Common myeloid progenitor, CD34-positive (primary cell): Measurements from ENCODE around the gene ZSWIM2.

Experiments used
- CTCF ChIA-PET: fragments of 350-600 bp; sonication (Branson Sonifier 250); formaldehyde crosslinking; loops from one replicate; lab custom pipeline; 2021; ENCODE audit warnings: antibody characterized with exemption; lab: Charles Lee
- POLR2A ChIA-PET: fragments of 350-600 bp; sonication (Branson Sonifier 250); formaldehyde crosslinking; loops from one replicate; lab custom pipeline; 2021; ENCODE audit warnings: antibody characterized with exemption; lab: Charles Lee
- DNase-seq, 3 donors: peaks; one replicate each; pipeline versions ENCODE4 v3.0.0 to v3.0.0-alpha.2; 2013
- H3K27ac ChIP-seq, 2 experiments: 1 replicate in 1 of 2; 2 replicates in 1 of 2; pipeline ENCODE4 v1.7.0; 2013; ENCODE audit warnings: inconsistent platforms in 2 of 2, low read length in 2 of 2, mild to moderate bottlenecking in 2 of 2, low read depth in 1 of 2, moderate library complexity in 1 of 2; ENCODE audit not compliant: severe bottlenecking in 2 of 2, insufficient read depth in 1 of 2, poor library complexity in 1 of 2
- H3K27me3 ChIP-seq, 5 experiments: replicated peaks in 2 of 5; 1 replicate in 3 of 5; 2 replicates in 2 of 5; pipeline versions ENCODE4 v1.6.1 to v1.7.0; 2013; ENCODE audit warnings: low read length in 4 of 5, mild to moderate bottlenecking in 2 of 5, moderate library complexity in 2 of 5, inconsistent platforms in 1 of 5; ENCODE audit not compliant: insufficient read depth in 5 of 5, control insufficient read depth in 4 of 5
- H3K36me3 ChIP-seq, 4 experiments: 1 replicate in 2 of 4; 2 replicates in 2 of 4; pipeline versions ENCODE4 v1.6.1 to v1.7.0; 2013; ENCODE audit warnings: low read length in 3 of 4, control low read depth in 1 of 4, mild to moderate bottlenecking in 1 of 4; ENCODE audit not compliant: control insufficient read depth in 4 of 4, insufficient read depth in 4 of 4
- H3K4me1 ChIP-seq, 4 experiments: 1 replicate in 3 of 4; 2 replicates in 1 of 4; pipeline versions ENCODE4 v1.6.1 to v1.7.1; 2013; ENCODE audit warnings: low read length in 3 of 4, mild to moderate bottlenecking in 3 of 4, control low read depth in 1 of 4, inconsistent platforms in 1 of 4, moderate library complexity in 1 of 4; ENCODE audit not compliant: control insufficient read depth in 4 of 4, insufficient read depth in 4 of 4; ENCODE audit errors: control extremely low read depth in 1 of 4
- H3K4me3 ChIP-seq, 7 experiments: 1 replicate in 4 of 7; 2 replicates in 3 of 7; pipeline versions ENCODE4 v1.5.1 to v1.7.0; 2013; ENCODE audit warnings: mild to moderate bottlenecking in 7 of 7, low read length in 6 of 7, moderate library complexity in 6 of 7, inconsistent platforms in 2 of 7, low read depth in 2 of 7, control low read depth in 1 of 7; ENCODE audit not compliant: insufficient read depth in 4 of 7, control insufficient read depth in 1 of 7; ENCODE audit errors: extremely low read depth in 1 of 7
- H3K9me3 ChIP-seq, 5 experiments: 1 replicate in 4 of 5; 2 replicates in 1 of 5; pipeline versions ENCODE4 v1.6.1 to v1.7.1; 2013; ENCODE audit warnings: low read length in 4 of 5, mild to moderate bottlenecking in 2 of 5, inconsistent platforms in 1 of 5, low read depth in 1 of 5, moderate library complexity in 1 of 5; ENCODE audit not compliant: control insufficient read depth in 4 of 5, insufficient read depth in 2 of 5; ENCODE audit errors: control extremely low read depth in 1 of 5
- WGBS: methylation state at CpG from one replicate; pipeline ENCODE4 v1.1.5; 2013; ENCODE audit not compliant: insufficient coverage; 5-methylcytosine and 5-hydroxymethylcytosine counted together

Gene ZSWIM2

DNA sequence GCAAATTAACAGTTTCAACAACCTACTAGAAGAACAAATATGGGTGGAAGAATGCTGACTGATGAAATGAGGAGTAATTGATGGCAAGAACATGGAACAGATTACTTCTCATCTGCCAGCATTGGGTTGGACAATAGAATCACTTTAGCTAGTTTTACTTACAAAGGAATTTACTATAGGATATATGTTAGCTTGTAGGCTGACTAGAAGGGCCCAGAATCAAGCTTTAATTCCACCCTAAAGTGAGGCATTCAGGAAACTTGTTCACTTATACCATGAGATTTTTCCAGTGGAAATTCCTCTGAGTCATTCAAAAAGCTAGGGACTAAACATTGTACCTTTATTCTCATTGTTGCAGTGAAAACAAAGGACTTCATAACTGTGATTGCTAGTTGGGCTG is 5.0 kb upstream of the ZSWIM2 start:
- H3K4me3 ChIP-seq = no peak overlapping the region
- DNase-seq = no peak
- ChIA-PET CTCF (interaction anchor here (1.7 kb wide), 1 partner anchor 9 kb away, joined by 5 read pairs; no protein-coding TSS in a partner anchor), POLR2A (no interaction called here)
- H3K9me3 ChIP-seq = peaks cover 0 to 6% (median 0%) of the 10 kb centered on the region in 5 experiments
- no peaks in the 10 kb centered on the region for H3K36me3 ChIP-seq
- no peak overlapping the region for H3K27ac ChIP-seq
- H3K27me3 ChIP-seq = no peaks in the 10 kb centered on the region
- H3K4me1 ChIP-seq = peaks cover 2 to 8% (median 4%) of the 10 kb centered on the region in 4 experiments

DNA sequence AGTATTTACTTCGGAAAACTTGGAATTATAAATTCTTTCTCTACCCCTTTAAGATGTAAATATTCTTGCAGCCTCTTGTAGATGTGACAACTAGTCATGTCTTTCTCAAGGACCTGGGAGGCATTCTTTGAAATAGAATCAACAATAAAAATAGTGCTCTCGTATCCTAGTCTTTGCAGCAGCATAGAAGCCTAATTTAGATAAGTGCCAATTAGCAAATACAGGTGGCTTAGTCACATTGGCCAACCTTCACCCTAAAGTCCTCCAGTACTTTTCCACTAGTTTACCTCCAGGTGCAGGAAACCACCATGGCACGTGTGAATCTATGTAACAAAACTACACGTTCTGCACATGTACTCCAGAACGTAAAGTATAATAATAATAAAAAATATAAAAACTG is 3.5 kb upstream of the ZSWIM2 start:
- CTCF ChIA-PET = no interaction called here
- H3K9me3 ChIP-seq = peaks cover 0 to 6% (median 0%) of the 10 kb centered on the region in 5 experiments
- 100% methylated on average over 1 of the region's 5 CpGs for WGBS
- H3K27ac ChIP-seq = no peak overlapping the region
- DNase-seq = no peak
- no peak overlapping the region for H3K4me3 ChIP-seq
- H3K36me3 ChIP-seq = no peaks in the 10 kb centered on the region
- peaks cover 4 to 9% (median 7%) of the 10 kb centered on the region in 4 experiments for H3K4me1 ChIP-seq
- POLR2A ChIA-PET = no interaction called here
- no peaks in the 10 kb centered on the region for H3K27me3 ChIP-seq

DNA sequence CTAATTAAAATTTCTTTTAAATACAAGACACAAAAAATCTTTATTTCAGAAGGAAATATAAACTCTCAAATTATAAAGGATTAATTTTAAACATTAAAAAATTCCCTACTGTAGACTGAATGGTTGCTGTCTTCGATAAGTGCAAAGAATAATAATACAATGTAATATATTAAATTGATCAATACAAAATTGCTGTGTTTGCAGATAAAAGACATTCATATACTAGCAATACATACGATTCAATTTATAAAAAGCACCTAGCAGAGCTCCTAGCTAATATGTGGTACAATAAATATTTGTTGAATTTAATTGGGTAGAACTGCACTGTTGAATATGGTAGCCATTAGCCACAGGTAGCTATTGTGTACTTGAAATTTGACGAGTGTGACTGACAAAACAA is 6.6 kb downstream of the ZSWIM2 start:
- POLR2A ChIA-PET = interaction anchor here (0.6 kb wide), 1 partner anchor 1372 kb away, joined by 3 read pairs; no protein-coding TSS in a partner anchor
- Histone ChIP-seq H3K9me3 (no peaks in the 10 kb centered on the region), H3K27me3 (no peaks in the 10 kb centered on the region), H3K4me1 (no peaks in the 10 kb centered on the region), H3K27ac (no peak overlapping the region), H3K4me3 (no peak overlapping the region), H3K36me3 (no peaks in the 10 kb centered on the region)
- no peak for DNase-seq
- no CpG with 5 or more reads among the region's 3 CpGs for WGBS
- CTCF ChIA-PET = interaction anchor here (0.8 kb wide), 1 partner anchor 13 kb away, joined by 3 read pairs; no protein-coding TSS in a partner anchor

DNA sequence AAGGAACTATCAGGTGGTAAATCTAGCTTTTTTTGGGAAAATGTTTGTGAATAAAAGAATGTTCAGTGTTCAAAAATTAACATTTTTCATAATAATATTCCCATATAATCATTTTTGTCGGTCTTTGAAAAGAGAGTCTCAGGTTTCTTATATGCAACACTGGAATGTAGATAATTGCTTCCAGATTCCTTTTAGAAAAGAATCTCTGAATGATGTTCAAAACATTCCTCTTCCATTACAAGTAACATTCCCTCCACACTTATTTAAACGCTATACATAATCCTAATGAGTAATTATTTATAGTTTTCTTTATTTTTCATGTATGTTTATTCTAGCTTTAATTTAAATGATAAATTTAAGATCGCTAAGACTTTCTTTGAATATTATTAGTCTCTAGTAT is 7.0 kb downstream of the ZSWIM2 start:
- no peak for DNase-seq
- Histone ChIP-seq H3K9me3 (no peaks in the 10 kb centered on the region), H3K27me3 (no peaks in the 10 kb centered on the region), H3K4me1 (no peaks in the 10 kb centered on the region), H3K27ac (no peak overlapping the region), H3K4me3 (no peak overlapping the region), H3K36me3 (no peaks in the 10 kb centered on the region)
- POLR2A ChIA-PET = no interaction called here
- no CpG with 5 or more reads among the region's 3 CpGs for WGBS
- CTCF ChIA-PET = no interaction called here

- 89% methylated on average over 1 of the region's 1 CpG for WGBS
- Histone ChIP-seq H3K4me1 (no peaks in the 10 kb centered on the region), H3K27me3 (no peaks in the 10 kb centered on the region), H3K36me3 (no peaks in the 10 kb centered on the region), H3K4me3 (no peak overlapping the region), H3K9me3 (no peaks in the 10 kb centered on the region), H3K27ac (no peak overlapping the region)
- ChIA-PET POLR2A (no interaction called here), CTCF (no interaction called here)
- DNase-seq = no peak
Observed at GRCh38 chr2:186835628-186836027, 13.3 kb downstream of the ZSWIM2 start.

GRCh38 chr2:186827862-186828492 is 21.0 kb downstream of the ZSWIM2 start:
- no peaks in the 10 kb centered on the region for H3K36me3 ChIP-seq
- ChIA-PET POLR2A (no interaction called here), CTCF (no interaction called here)
- no peaks in the 10 kb centered on the region for H3K9me3 ChIP-seq
- WGBS = no CpG with 5 or more reads among the region's 2 CpGs
- no peaks in the 10 kb centered on the region for H3K27me3 ChIP-seq
- no peaks in the 10 kb centered on the region for H3K4me1 ChIP-seq
- no peak overlapping the region for H3K27ac ChIP-seq
- no peak overlapping the region for H3K4me3 ChIP-seq
- DNase-seq = no peak

GRCh38 chr2:186827411-186827810 is 21.6 kb downstream of the ZSWIM2 start:
- H3K36me3 ChIP-seq = no peaks in the 10 kb centered on the region
- H3K27ac ChIP-seq = no peak overlapping the region
- DNase-seq = no peak
- POLR2A ChIA-PET = no interaction called here
- WGBS = no CpG with 5 or more reads among the region's 2 CpGs
- H3K27me3 ChIP-seq = no peaks in the 10 kb centered on the region
- CTCF ChIA-PET = no interaction called here
- no peaks in the 10 kb centered on the region for H3K9me3 ChIP-seq
- no peaks in the 10 kb centered on the region for H3K4me1 ChIP-seq
- H3K4me3 ChIP-seq = no peak overlapping the region
